ENCODE measurements around the gene ZYG11A. TPM values are rescaled to one million over a fixed set of nuclear protein-coding genes. Genes with fewer than 3 reads are reported as not detected.
"Not testable (repeated sequence)": the region's sequence is repeated elsewhere in the genome, so short reads cannot be mapped to it uniquely, and the experiment has no call there.

The ZYG11A gene
- not detected for total RNA-seq

DNA sequence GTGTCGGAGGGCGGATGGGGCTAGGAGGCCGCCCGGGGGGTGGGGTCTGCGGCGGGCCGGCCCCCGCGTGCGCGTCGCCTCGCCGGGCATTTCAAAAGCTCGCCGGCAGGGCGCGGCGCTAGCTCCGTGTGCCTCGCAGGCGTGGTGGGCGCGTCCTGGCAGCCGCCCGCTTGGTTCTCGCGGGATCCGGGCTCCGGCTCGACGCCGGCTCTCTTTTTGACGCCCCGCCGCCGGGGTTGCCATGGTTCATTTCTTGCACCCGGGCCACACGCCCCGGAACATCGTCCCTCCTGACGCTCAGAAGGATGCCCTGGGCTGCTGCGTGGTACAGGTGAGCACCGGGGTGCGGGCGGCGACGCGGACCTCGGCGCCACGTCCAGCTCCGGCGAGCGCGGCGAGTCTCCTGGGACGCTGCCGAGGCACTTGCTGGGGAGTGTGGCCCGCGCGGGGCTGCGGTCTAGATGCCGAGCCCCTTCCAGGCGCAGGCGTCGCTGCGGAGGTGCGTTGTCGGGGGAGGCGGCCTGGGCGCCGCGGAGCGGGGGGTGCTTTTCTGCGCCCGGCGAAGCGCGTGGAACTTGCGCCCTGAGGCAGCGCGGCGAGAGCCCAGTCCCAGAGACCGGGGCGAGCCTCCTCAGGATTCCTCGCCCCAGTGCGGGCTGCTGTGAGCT lies at the start of gene ZYG11A:
TSS of gene ZYG11A (plus strand) at position 118 of the 668 bp plus-strand sequence. CDS start at position 242, 124 bp downstream.
- peak within 1 kb of the TSS; percentile 60 to 67 (median 63) for H3K4me3 ChIP-seq (ENCODE audit: low read length in 3 of 3)
- peaks cover 9 to 22% (median 17%) of the 10 kb centered on the region in 3 donors for H3K27me3 ChIP-seq (ENCODE audit: control insufficient read depth in 3 of 3, insufficient read depth in 3 of 3, low read length in 3 of 3)
- H3K4me1 ChIP-seq (ENCODE audit: control insufficient read depth in 3 of 3, insufficient read depth in 3 of 3, low read length in 3 of 3) = peaks cover 0 to 9% (median 7%) of the 10 kb centered on the region in 3 donors
- no peak within 1 kb of the TSS for H3K27ac ChIP-seq (ENCODE audit: low read depth, low read length)
- H3K36me3 ChIP-seq (ENCODE audit: control insufficient read depth in 3 of 3, insufficient read depth in 3 of 3, low read length in 3 of 3) = no peaks in the 10 kb centered on the region
- peak within 1 kb of the TSS in 2 of 3 donors; percentile 14 to 54 for H3K9ac ChIP-seq (ENCODE audit: low read depth in 1 of 3, low read length in 3 of 3)
- H3K9me3 ChIP-seq (ENCODE audit: control insufficient read depth in 3 of 3, low read length in 3 of 3) = no peaks in the 10 kb centered on the region

- H3K27me3 ChIP-seq (ENCODE audit: control insufficient read depth in 3 of 3, insufficient read depth in 3 of 3, low read length in 3 of 3); H3K9me3 ChIP-seq (ENCODE audit: control insufficient read depth in 3 of 3, low read length in 3 of 3); H3K4me1 ChIP-seq (ENCODE audit: control insufficient read depth in 3 of 3, insufficient read depth in 3 of 3, low read length in 3 of 3); H3K27ac ChIP-seq (ENCODE audit: low read depth, low read length); H3K4me3 ChIP-seq (ENCODE audit: low read length in 3 of 3); H3K9ac ChIP-seq (ENCODE audit: low read depth in 1 of 3, low read length in 3 of 3): not testable (repeated sequence)
- peaks cover 15 to 40% (median 20%) of the 10 kb centered on the region in 3 donors for H3K36me3 ChIP-seq (ENCODE audit: control insufficient read depth in 3 of 3, insufficient read depth in 3 of 3, low read length in 3 of 3)
Measured at GRCh38 chr1:52793717-52794116, 48.8 kb upstream of the ZYG11A start.

- Histone ChIP-seq H3K4me1 (ENCODE audit: control insufficient read depth in 3 of 3, insufficient read depth in 3 of 3, low read length in 3 of 3) (no peaks in the 10 kb centered on the region), H3K36me3 (ENCODE audit: control insufficient read depth in 3 of 3, insufficient read depth in 3 of 3, low read length in 3 of 3) (peaks cover 11 to 32% (median 20%) of the 10 kb centered on the region in 3 donors), H3K27me3 (ENCODE audit: control insufficient read depth in 3 of 3, insufficient read depth in 3 of 3, low read length in 3 of 3) (no peaks in the 10 kb centered on the region), H3K4me3 (ENCODE audit: low read length in 3 of 3) (no peak overlapping the region), H3K27ac (ENCODE audit: low read depth, low read length) (no peak overlapping the region), H3K9me3 (ENCODE audit: control insufficient read depth in 3 of 3, low read length in 3 of 3) (no peaks in the 10 kb centered on the region), H3K9ac (ENCODE audit: low read depth in 1 of 3, low read length in 3 of 3) (no peak overlapping the region)
Measured at GRCh38 chr1:52795464-52795863, 47.1 kb upstream of the ZYG11A start.

DNA sequence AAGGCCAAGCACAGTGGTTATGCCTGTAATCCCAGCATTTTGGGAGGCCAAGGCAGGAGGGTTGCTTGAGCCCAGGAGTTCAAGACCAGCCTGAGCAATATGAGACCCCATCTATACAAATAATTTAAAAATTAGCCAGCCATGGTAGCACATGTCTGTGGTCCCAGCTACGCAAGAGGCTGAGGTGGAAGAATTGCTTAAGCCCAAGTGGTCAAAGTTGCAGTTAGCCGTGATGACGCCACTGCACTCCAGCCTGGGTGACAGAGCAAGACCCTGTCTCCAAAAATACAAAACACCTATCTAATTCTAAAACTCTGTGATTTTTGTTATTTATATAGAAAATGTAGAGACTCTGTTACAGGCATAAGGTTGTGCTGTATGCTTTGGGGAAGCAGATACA lies 44.2 kb upstream of the ZYG11A start:
- H3K27ac ChIP-seq (ENCODE audit: low read depth, low read length) = no peak overlapping the region
- H3K4me3 ChIP-seq (ENCODE audit: low read length in 3 of 3) = no peak overlapping the region
- no peaks in the 10 kb centered on the region for H3K4me1 ChIP-seq (ENCODE audit: control insufficient read depth in 3 of 3, insufficient read depth in 3 of 3, low read length in 3 of 3)
- peaks cover 8 to 26% (median 22%) of the 10 kb centered on the region in 3 donors for H3K36me3 ChIP-seq (ENCODE audit: control insufficient read depth in 3 of 3, insufficient read depth in 3 of 3, low read length in 3 of 3)
- H3K27me3 ChIP-seq (ENCODE audit: control insufficient read depth in 3 of 3, insufficient read depth in 3 of 3, low read length in 3 of 3) = no peaks in the 10 kb centered on the region
- H3K9me3 ChIP-seq (ENCODE audit: control insufficient read depth in 3 of 3, low read length in 3 of 3) = no peaks in the 10 kb centered on the region
- no peak overlapping the region for H3K9ac ChIP-seq (ENCODE audit: low read depth in 1 of 3, low read length in 3 of 3)

DNA sequence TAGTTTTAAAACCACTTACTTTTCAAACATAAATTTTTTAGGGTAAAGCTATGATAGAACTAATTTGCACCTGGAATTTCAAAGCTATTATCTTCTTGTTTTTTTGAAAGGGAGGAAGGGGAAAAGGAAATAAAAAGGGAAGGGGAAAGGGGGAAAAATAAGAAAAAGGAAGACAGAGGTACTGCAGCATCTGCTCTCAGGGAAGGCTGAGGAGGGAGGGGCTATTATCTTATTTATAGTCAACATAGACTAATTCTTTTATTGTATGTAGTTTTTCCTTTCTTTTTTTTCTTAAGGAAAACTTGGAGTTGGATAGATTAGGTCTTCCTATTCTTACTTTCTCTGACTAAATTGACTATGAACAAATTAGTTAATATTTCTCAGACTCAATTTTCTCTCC lies 41.5 kb upstream of the ZYG11A start:
- H3K27ac ChIP-seq (ENCODE audit: low read depth, low read length) = no peak overlapping the region
- peaks cover 15 to 27% (median 25%) of the 10 kb centered on the region in 3 donors for H3K36me3 ChIP-seq (ENCODE audit: control insufficient read depth in 3 of 3, insufficient read depth in 3 of 3, low read length in 3 of 3)
- H3K27me3 ChIP-seq (ENCODE audit: control insufficient read depth in 3 of 3, insufficient read depth in 3 of 3, low read length in 3 of 3) = no peaks in the 10 kb centered on the region
- H3K4me3 ChIP-seq (ENCODE audit: low read length in 3 of 3) = no peak overlapping the region
- no peak overlapping the region for H3K9ac ChIP-seq (ENCODE audit: low read depth in 1 of 3, low read length in 3 of 3)
- no peaks in the 10 kb centered on the region for H3K9me3 ChIP-seq (ENCODE audit: control insufficient read depth in 3 of 3, low read length in 3 of 3)
- no peaks in the 10 kb centered on the region for H3K4me1 ChIP-seq (ENCODE audit: control insufficient read depth in 3 of 3, insufficient read depth in 3 of 3, low read length in 3 of 3)

DNA sequence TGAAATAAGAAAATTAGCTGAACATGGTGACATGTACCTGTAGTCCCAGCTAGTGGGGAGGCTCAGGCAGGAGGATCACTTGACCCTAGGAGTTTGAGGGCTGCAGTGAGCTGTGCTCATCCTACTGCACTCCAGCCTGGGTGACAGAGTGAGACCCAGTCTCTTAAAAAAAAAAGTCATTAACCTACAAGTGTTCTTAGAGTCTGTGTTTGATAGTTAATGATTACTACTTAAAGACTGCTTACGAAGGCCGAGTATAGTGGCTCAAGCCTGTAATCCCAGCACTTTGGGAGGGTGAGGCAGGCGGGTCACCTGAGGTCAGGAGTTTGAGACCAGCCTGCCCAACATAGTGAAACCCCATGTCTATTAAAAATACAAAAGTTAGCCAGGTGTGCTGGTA lies 38.5 kb upstream of the ZYG11A start:
- H3K9ac ChIP-seq (ENCODE audit: low read depth in 1 of 3, low read length in 3 of 3); H3K27me3 ChIP-seq (ENCODE audit: control insufficient read depth in 3 of 3, insufficient read depth in 3 of 3, low read length in 3 of 3); H3K27ac ChIP-seq (ENCODE audit: low read depth, low read length); H3K4me3 ChIP-seq (ENCODE audit: low read length in 3 of 3); H3K4me1 ChIP-seq (ENCODE audit: control insufficient read depth in 3 of 3, insufficient read depth in 3 of 3, low read length in 3 of 3); H3K9me3 ChIP-seq (ENCODE audit: control insufficient read depth in 3 of 3, low read length in 3 of 3): not testable (repeated sequence)
- H3K36me3 ChIP-seq (ENCODE audit: control insufficient read depth in 3 of 3, insufficient read depth in 3 of 3, low read length in 3 of 3) = peaks cover 9 to 28% (median 23%) of the 10 kb centered on the region in 3 donors

GRCh38 chr1:52814465-52814864 lies 28.1 kb upstream of the ZYG11A start:
- Histone ChIP-seq H3K4me3 (ENCODE audit: low read length in 3 of 3) (no peak overlapping the region), H3K4me1 (ENCODE audit: control insufficient read depth in 3 of 3, insufficient read depth in 3 of 3, low read length in 3 of 3) (no peaks in the 10 kb centered on the region), H3K27me3 (ENCODE audit: control insufficient read depth in 3 of 3, insufficient read depth in 3 of 3, low read length in 3 of 3) (no peaks in the 10 kb centered on the region), H3K9ac (ENCODE audit: low read depth in 1 of 3, low read length in 3 of 3) (no peak overlapping the region), H3K36me3 (ENCODE audit: control insufficient read depth in 3 of 3, insufficient read depth in 3 of 3, low read length in 3 of 3) (peaks cover 27 to 44% (median 43%) of the 10 kb centered on the region in 3 donors), H3K9me3 (ENCODE audit: control insufficient read depth in 3 of 3, low read length in 3 of 3) (no peaks in the 10 kb centered on the region), H3K27ac (ENCODE audit: low read depth, low read length) (no peak overlapping the region)

DNA sequence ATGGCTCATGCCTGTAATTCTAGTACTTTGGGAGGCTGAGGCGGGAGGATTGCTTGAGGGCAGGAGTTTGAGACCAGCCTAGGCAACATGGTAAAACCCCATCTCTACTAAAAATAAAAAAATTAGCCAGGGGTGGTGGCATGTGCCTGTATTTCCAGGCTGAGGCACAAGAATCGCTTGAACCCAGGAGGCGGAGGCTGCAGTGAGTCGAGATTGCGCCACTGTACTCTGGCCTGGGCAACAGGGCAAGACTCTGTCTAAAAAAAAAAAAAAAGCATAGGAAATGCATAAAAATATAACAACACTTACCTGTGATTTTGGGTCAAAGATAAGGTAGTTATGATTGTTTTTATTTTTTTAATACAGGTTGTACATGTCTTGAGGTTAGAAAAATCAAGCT lies 21.7 kb upstream of the ZYG11A start:
- peaks cover 18 to 41% (median 34%) of the 10 kb centered on the region in 3 donors for H3K36me3 ChIP-seq (ENCODE audit: control insufficient read depth in 3 of 3, insufficient read depth in 3 of 3, low read length in 3 of 3)
- not testable (repeated sequence) for H3K4me3 ChIP-seq (ENCODE audit: low read length in 3 of 3); H3K27me3 ChIP-seq (ENCODE audit: control insufficient read depth in 3 of 3, insufficient read depth in 3 of 3, low read length in 3 of 3); H3K27ac ChIP-seq (ENCODE audit: low read depth, low read length); H3K9me3 ChIP-seq (ENCODE audit: control insufficient read depth in 3 of 3, low read length in 3 of 3); H3K9ac ChIP-seq (ENCODE audit: low read depth in 1 of 3, low read length in 3 of 3); H3K4me1 ChIP-seq (ENCODE audit: control insufficient read depth in 3 of 3, insufficient read depth in 3 of 3, low read length in 3 of 3)

- H3K27ac ChIP-seq (ENCODE audit: low read depth, low read length) = no peak overlapping the region
- no peak overlapping the region for H3K4me3 ChIP-seq (ENCODE audit: low read length in 3 of 3)
- no peaks in the 10 kb centered on the region for H3K9me3 ChIP-seq (ENCODE audit: control insufficient read depth in 3 of 3, low read length in 3 of 3)
- H3K9ac ChIP-seq (ENCODE audit: low read depth in 1 of 3, low read length in 3 of 3) = no peak overlapping the region
- H3K4me1 ChIP-seq (ENCODE audit: control insufficient read depth in 3 of 3, insufficient read depth in 3 of 3, low read length in 3 of 3) = no peaks in the 10 kb centered on the region
- no peaks in the 10 kb centered on the region for H3K27me3 ChIP-seq (ENCODE audit: control insufficient read depth in 3 of 3, insufficient read depth in 3 of 3, low read length in 3 of 3)
- H3K36me3 ChIP-seq (ENCODE audit: control insufficient read depth in 3 of 3, insufficient read depth in 3 of 3, low read length in 3 of 3) = peaks cover 5 to 20% (median 14%) of the 10 kb centered on the region in 3 donors
Measured at GRCh38 chr1:52825868-52826267, 16.7 kb upstream of the ZYG11A start.

- no peaks in the 10 kb centered on the region for H3K36me3 ChIP-seq (ENCODE audit: control insufficient read depth in 3 of 3, insufficient read depth in 3 of 3, low read length in 3 of 3)
- H3K4me1 ChIP-seq (ENCODE audit: control insufficient read depth in 3 of 3, insufficient read depth in 3 of 3, low read length in 3 of 3) = no peaks in the 10 kb centered on the region
- H3K9me3 ChIP-seq (ENCODE audit: control insufficient read depth in 3 of 3, low read length in 3 of 3) = no peaks in the 10 kb centered on the region
- H3K9ac ChIP-seq (ENCODE audit: low read depth in 1 of 3, low read length in 3 of 3) = no peak overlapping the region
- no peak overlapping the region for H3K27ac ChIP-seq (ENCODE audit: low read depth, low read length)
- H3K4me3 ChIP-seq (ENCODE audit: low read length in 3 of 3) = no peak overlapping the region
- H3K27me3 ChIP-seq (ENCODE audit: control insufficient read depth in 3 of 3, insufficient read depth in 3 of 3, low read length in 3 of 3) = no peaks in the 10 kb centered on the region
Measured at GRCh38 chr1:52834798-52835197, 7.8 kb upstream of the ZYG11A start.

Data from skeletal muscle tissue (tissue), 4 donors.